ENCODE results near the gene BCAN. TPM values are rescaled to one million over a fixed set of nuclear protein-coding genes. Genes with fewer than 3 reads are reported as not detected.

The BCAN gene
- polyA plus RNA-seq, 2 of the 4 experiments (the other 2 are of a cell fraction) = not detected

DNA sequence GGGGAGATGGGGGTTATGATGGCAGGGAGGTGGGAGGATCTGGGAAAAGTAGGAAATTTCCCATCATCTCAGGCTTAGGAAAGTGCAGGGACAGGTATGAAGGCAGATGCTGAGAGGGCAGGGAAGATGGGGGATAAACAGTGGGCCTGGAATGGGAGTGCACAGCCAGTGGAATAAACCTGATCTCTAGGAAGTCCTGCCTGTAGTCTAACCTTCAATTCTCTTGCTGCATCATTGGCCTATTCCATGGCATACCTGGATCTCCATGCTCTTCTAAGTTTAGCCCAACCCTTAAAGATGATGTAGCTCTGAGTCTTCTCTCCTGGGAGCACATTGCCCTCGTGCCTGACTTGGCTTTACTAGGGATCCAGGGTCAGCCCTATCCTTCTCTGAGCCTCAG lies 2.7 kb downstream of the BCAN start:
- ATAC-seq = no peak

DNA sequence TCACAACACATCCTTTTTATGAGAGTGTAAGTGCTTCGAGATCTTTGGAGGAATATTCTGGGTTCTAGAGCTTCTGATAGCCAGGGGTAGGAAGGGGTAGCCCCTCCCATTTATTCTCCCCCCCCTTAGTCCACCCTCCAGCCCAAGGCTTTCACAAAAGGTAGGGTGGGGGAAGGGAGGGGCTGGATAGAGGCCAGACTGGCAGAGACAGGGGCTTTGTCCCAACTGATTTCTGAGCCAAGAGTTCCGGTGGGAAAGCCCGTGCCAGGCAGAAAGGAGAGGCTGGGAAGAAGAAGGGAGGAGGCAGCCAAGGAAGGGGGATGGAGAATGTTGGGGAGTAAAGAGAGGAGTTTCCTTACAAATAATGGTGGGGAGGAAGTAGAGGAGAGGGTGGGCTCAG lies 3.1 kb downstream of the BCAN start:
- no peak for DNase-seq (ENCODE audit: low read depth in 1 of 2, low spot score in 1 of 2)
- no peak overlapping the region for H3K27ac ChIP-seq
- H3K4me2 ChIP-seq = no peak overlapping the region
- H3K4me3 ChIP-seq = no peak overlapping the region
- TF ChIP-seq GATA3 (IDR thresholded peaks at IDR 0.05; ENCODE audit: borderline replicate concordance) (no peak), RFX5 (IDR thresholded peaks at IDR 0.05) (no peak), KDM1A (IDR thresholded peaks at IDR 0.05; ENCODE audit: low read depth) (no peak)
- H3K9me3 ChIP-seq = no peaks in the 10 kb centered on the region
- POLR2A ChIA-PET = no interaction called here
- no peak for ATAC-seq
- CTCF ChIA-PET = interaction anchor here (1.0 to 17.8 kb wide), 6 partner anchors 11 to 44 kb away, joined by 3 to 323 read pairs (median 10); partner anchors contain the start of gene HAPLN2
- 84% methylated on average over 3 of the region's 3 CpGs for WGBS (ENCODE audit: missing lambda C conversion rate)
- H3K4me1 ChIP-seq = no peaks in the 10 kb centered on the region
- no peak for FAIRE-seq

More for the DNA sequence above, 2.7 kb downstream of the BCAN start:
- no peak for DNase-seq (ENCODE audit: low read depth in 1 of 2, low spot score in 1 of 2)
- no peak overlapping the region for H3K4me2 ChIP-seq
- H3K4me1 ChIP-seq = no peaks in the 10 kb centered on the region
- ChIA-PET CTCF (interaction anchor here (1.1 to 17.8 kb wide), 7 partner anchors 11 to 82 kb away, joined by 3 to 323 read pairs (median 10); partner anchors contain the start of gene HAPLN2), POLR2A (no interaction called here)
- no peak overlapping the region for H3K4me3 ChIP-seq
- TF ChIP-seq HOXB13 (CRISPR knock-in tag; IDR thresholded peaks at IDR 0.05; ENCODE audit: low read depth) (no peak), RCOR1 (IDR thresholded peaks at IDR 0.05; ENCODE audit: low read depth, low read length) (no peak), SMC3 (IDR thresholded peaks at IDR 0.05) (no peak)
- TF ChIP-seq, protein P1, sequence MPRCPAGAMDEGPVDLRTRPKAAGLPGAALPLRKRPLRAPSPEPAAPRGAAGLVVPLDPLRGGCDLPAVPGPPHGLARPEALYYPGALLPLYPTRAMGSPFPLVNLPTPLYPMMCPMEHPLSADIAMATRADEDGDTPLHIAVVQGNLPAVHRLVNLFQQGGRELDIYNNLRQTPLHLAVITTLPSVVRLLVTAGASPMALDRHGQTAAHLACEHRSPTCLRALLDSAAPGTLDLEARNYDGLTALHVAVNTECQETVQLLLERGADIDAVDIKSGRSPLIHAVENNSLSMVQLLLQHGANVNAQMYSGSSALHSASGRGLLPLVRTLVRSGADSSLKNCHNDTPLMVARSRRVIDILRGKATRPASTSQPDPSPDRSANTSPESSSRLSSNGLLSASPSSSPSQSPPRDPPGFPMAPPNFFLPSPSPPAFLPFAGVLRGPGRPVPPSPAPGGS (IDR thresholded peaks at IDR 0.05) = no peak
- TF ChIP-seq, protein P2, sequence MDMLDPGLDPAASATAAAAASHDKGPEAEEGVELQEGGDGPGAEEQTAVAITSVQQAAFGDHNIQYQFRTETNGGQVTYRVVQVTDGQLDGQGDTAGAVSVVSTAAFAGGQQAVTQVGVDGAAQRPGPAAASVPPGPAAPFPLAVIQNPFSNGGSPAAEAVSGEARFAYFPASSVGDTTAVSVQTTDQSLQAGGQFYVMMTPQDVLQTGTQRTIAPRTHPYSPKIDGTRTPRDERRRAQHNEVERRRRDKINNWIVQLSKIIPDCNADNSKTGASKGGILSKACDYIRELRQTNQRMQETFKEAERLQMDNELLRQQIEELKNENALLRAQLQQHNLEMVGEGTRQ (IDR thresholded peaks at IDR 0.05) = no peak
- FAIRE-seq = no peak
- H3K9me3 ChIP-seq = no peaks in the 10 kb centered on the region
- no peak overlapping the region for H3K27ac ChIP-seq
- 56% methylated on average over 1 of the region's 1 CpG for WGBS (ENCODE audit: missing lambda C conversion rate)

DNA sequence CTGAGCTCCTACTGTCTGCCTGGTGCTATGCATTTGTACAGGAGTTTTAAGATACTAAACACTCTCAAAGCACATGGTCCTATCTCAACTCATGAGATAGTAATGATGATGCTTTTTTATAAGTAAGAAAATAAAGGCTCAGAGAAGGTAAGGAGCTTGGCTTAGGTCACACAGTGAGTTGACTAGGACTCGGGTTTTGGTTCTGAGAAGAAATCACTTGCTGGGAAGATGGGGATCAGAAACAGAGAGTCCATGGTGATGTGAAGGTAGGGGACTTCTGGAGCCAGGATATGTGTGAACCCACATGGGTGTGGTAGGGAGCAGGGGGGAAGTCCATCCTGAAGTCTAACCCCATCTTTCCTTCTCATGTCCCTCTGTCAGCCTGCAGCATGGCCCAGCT lies 3.7 kb downstream of the BCAN start:
- TF ChIP-seq HOXB13 (CRISPR knock-in tag; IDR thresholded peaks at IDR 0.05; ENCODE audit: low read depth) (no peak), EHMT2 (IDR thresholded peaks at IDR 0.05; ENCODE audit: low read depth) (no peak), ZFP36 (IDR thresholded peaks at IDR 0.05; ENCODE audit: borderline replicate concordance, partially characterized antibody) (peak; percentile 19)
- no peak for FAIRE-seq
- Histone ChIP-seq H3K4me3 (no peak overlapping the region), H3K27ac (no peak overlapping the region), H3K4me2 (no peak overlapping the region), H3K9me3 (no peaks in the 10 kb centered on the region), H3K4me1 (no peaks in the 10 kb centered on the region)
- CTCF ChIA-PET = interaction anchor here (0.8 to 17.8 kb wide), 7 partner anchors 10 to 260 kb away, joined by 3 to 323 read pairs (median 5); partner anchors contain the start of gene HAPLN2
- DNase-seq (ENCODE audit: low read depth in 1 of 2, low spot score in 1 of 2) = no peak
- POLR2A ChIA-PET = no interaction called here
- 91% methylated on average over 1 of the region's 1 CpG for WGBS (ENCODE audit: missing lambda C conversion rate)
- ATAC-seq = no peak

DNA sequence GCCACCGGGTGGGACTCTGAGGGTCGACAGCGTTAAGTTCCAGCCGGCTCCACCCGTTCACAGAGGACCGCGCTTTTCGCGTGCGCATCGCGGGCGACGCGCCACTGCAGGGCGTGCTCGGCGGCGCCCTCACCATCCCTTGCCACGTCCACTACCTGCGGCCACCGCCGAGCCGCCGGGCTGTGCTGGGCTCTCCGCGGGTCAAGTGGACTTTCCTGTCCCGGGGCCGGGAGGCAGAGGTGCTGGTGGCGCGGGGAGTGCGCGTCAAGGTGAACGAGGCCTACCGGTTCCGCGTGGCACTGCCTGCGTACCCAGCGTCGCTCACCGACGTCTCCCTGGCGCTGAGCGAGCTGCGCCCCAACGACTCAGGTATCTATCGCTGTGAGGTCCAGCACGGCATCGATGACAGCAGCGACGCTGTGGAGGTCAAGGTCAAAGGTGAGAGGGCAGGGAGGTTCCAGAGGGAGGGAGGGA lies 4.9 kb downstream of the BCAN start:
- ChIA-PET CTCF (interaction anchor here (0.5 to 17.8 kb wide), 5 partner anchors 12 to 140 kb away, joined by 3 to 323 read pairs (median 38); partner anchors contain the start of genes HAPLN2 and NES), POLR2A (no interaction called here)
- ATAC-seq = no peak
- 96% methylated on average over 40 of the region's 51 CpGs for WGBS (ENCODE audit: missing lambda C conversion rate)
- Histone ChIP-seq H3K4me3 (no peak overlapping the region), H3K27ac (no peak overlapping the region), H3K9me3 (no peaks in the 10 kb centered on the region), H3K4me1 (no peaks in the 10 kb centered on the region), H3K4me2 (no peak overlapping the region)
- DNase-seq (ENCODE audit: low read depth in 1 of 2, low spot score in 1 of 2) = no peak
- no peak for FAIRE-seq
- TF ChIP-seq, protein P3, sequence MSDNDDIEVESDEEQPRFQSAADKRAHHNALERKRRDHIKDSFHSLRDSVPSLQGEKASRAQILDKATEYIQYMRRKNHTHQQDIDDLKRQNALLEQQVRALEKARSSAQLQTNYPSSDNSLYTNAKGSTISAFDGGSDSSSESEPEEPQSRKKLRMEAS (IDR thresholded peaks at IDR 0.05) = no peak
- no peak for TF ChIP-seq BHLHE40 (IDR thresholded peaks at IDR 0.05; ENCODE audit: low read depth, low read length)
- TF ChIP-seq, protein P4, sequence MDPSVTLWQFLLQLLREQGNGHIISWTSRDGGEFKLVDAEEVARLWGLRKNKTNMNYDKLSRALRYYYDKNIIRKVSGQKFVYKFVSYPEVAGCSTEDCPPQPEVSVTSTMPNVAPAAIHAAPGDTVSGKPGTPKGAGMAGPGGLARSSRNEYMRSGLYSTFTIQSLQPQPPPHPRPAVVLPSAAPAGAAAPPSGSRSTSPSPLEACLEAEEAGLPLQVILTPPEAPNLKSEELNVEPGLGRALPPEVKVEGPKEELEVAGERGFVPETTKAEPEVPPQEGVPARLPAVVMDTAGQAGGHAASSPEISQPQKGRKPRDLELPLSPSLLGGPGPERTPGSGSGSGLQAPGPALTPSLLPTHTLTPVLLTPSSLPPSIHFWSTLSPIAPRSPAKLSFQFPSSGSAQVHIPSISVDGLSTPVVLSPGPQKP (IDR thresholded peaks at IDR 0.05; ENCODE audit: low read depth, low read length) = no peak
- no peak for TF ChIP-seq RFX5 (IDR thresholded peaks at IDR 0.05)
- TF ChIP-seq SMC3 (IDR thresholded peaks at IDR 0.05) = no peak
- no peak for TF ChIP-seq SREBF2 (IDR thresholded peaks at IDR 0.05)
- TF ChIP-seq MAZ (IDR thresholded peaks at IDR 0.05; ENCODE audit: borderline replicate concordance, low read depth, low read length) = no peak
- no peak for TF ChIP-seq NR3C1 (IDR thresholded peaks at IDR 0.05)
- no peak for TF ChIP-seq ZSCAN20 (CRISPR knock-in tag; IDR thresholded peaks at IDR 0.05)
- TF ChIP-seq, protein P5, sequence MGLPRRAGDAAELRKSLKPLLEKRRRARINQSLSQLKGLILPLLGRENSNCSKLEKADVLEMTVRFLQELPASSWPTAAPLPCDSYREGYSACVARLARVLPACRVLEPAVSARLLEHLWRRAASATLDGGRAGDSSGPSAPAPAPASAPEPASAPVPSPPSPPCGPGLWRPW (IDR thresholded peaks at IDR 0.05) = no peak

All from A549 (cell line).